ENCODE measurements around the gene SPATA31D4.

Gene SPATA31D4

GRCh38 chr9:81964218-81965171 lies 36.3 kb downstream of the SPATA31D4 start:
- DNase-seq (ENCODE audit: low read depth): no peak

- no peak for DNase-seq (ENCODE audit: low read depth)
These were observed 39.8 kb downstream of the SPATA31D4 start for GRCh38 chr9:81968026-81968425.

GRCh38 chr9:81969971-81970370 lies 41.7 kb downstream of the SPATA31D4 start:
- no peak for DNase-seq (ENCODE audit: low read depth)

GRCh38 chr9:81971727-81972126 lies 43.5 kb downstream of the SPATA31D4 start:
- no peak for DNase-seq (ENCODE audit: low read depth)

- no peak for DNase-seq (ENCODE audit: low read depth)
These were observed 46.5 kb downstream of the SPATA31D4 start for GRCh38 chr9:81974764-81975163.

- no peak for DNase-seq (ENCODE audit: low read depth)
These were observed 48.1 kb downstream of the SPATA31D4 start for GRCh38 chr9:81976351-81976750.

- DNase-seq (ENCODE audit: low read depth): no peak
These were observed 51.0 kb downstream of the SPATA31D4 start for GRCh38 chr9:81979196-81979595.

GRCh38 chr9:81980568-81980967 lies 52.3 kb downstream of the SPATA31D4 start:
- no peak for DNase-seq (ENCODE audit: low read depth)

- no peak for DNase-seq (ENCODE audit: low read depth)
These were observed 53.7 kb downstream of the SPATA31D4 start for GRCh38 chr9:81981883-81982282.

All from activated T-cell treated with anti-CD3 and anti-CD28 coated beads for 48 hours (primary cell).